ENCODE data around the gene MARCHF10.
A peak's percentile ranks its signal among the peaks of the same experiment; 100 is the strongest.

MARCHF10 gene

DNA sequence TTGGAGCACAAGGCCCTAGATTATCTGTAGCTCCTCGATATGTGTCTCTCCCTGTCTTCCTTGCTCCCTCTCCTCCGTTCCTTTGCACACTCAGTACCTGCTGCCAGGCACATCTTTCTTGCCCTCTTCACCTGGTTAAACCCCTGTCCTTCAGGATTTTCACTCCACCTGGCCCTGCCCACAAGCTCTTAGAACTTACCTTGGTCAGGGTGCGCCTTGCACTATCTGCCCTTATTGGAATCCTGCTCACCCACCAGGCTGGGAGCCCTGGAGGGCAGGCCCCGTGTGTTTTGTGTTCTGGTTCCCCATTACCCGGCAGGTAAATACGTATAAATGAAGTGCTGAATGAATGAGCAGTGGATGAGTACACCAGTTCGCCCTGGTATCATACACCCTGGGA lies 54.6 kb downstream of the MARCHF10 start:
- no peak for DNase-seq (ENCODE audit: low read depth)

DNA sequence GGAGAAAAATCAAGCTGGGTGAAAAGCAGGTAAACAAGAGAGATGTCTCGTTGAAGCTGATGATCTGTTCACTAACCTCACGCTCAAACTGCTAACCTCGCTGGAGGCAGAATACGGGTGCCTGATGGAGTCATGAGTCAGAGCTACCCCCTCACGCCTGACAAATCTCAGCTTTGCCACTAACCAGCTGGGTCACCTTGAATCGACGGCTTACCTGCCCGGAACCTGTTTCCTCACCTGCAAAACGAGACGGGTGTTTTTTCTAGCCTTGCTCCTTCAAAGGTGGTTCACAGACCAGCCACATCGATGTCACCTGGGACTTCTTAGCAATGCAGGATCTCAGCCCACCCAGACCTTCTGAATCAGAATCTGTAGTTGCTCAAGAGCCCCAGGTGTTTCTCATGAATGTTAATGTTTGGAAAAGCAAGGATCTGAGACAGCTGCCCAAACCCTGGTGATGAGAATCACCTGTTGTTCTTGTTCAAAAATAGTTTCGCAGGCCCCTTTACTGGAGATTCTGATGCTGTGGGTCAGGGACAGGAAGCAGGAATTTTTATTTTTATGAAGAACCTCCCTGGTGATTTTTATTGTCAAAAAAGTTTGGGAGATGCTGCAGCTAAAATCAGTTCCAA lies 56.9 kb downstream of the MARCHF10 start:
- DNase-seq (ENCODE audit: low read depth) = peak; percentile 23

DNA sequence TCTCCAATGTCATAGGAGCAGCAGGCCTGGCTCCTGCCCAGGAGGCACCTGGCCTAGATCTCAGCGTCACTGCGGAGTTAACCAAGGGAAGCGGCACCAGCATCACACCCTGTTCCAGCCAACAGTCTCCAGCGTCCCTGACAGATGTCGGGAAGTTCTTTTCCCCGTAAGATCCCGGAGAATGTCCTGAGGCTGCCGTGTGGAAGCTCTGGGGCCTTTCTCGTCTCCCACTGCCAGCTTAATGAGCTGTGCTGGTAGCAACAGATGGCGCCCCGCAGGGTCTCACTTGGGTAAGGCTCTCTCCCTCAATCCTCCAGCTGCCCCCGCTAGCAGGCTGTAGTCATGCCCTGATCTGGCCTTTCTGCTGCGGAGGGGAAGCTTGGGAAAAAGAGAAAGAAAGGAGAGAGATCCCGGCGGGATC lies 57.5 kb downstream of the MARCHF10 start:
- no peak for DNase-seq (ENCODE audit: low read depth)

DNA sequence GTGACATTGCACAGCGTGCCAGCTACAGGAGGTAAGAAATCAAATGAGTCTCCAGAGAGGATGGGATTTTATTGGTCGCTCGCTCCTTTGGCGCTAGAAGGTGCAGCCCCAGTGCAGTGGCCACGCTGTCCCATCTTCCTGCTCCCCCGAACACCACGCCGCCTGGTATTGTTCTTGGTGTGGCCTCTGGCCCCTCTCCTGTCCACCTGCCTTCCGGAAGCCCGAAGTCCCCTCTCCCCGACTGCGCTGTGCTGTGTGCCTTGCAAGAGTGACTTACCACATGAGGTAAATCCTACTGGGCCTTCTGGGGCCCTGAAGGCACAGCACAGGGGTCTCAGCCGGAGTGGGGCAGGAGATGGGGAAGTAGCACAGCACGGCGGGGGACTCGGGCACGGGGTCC lies 58.2 kb downstream of the MARCHF10 start:
- DNase-seq (ENCODE audit: low read depth) = no peak

DNA sequence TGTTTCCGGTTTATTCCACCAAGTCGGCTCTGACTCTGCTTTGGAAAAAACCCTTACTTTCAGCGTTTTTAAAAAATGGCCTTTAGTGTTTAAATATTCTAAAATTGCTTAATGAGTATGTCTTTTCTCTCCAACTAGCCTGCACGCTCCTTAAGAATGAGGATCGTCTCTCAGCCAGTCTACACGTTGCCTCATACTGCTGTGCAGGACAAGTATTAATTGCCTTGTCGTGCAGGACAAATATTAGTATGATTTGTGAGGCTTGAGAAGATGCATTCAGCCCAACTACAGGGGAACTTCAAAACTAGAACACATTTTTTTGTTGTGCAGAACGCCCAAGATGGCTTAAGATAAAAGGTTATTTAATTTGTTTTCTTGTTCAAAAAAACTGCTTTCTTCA lies 61.2 kb downstream of the MARCHF10 start:
- peak; percentile 89 for DNase-seq (ENCODE audit: low read depth)

DNA sequence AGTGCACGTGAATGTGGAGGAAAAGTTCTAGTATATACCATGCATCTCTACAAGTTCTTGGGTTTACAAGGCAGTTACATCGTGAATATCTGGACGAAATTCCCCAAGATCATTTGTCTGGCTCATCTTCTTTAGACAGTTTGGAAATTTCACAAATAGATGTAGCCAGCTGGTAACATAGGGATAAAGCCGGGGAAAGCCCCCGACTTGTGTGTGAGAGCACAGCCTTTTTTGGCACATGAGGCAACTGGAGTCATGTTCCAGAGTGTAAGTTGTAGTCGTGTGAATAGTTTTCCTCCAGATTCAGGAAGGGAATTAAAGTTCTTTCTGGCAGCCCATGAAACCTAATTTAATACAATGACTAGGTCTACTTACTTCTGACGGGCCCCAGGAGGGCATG lies 62.3 kb downstream of the MARCHF10 start:
- no peak for DNase-seq (ENCODE audit: low read depth)

DNA sequence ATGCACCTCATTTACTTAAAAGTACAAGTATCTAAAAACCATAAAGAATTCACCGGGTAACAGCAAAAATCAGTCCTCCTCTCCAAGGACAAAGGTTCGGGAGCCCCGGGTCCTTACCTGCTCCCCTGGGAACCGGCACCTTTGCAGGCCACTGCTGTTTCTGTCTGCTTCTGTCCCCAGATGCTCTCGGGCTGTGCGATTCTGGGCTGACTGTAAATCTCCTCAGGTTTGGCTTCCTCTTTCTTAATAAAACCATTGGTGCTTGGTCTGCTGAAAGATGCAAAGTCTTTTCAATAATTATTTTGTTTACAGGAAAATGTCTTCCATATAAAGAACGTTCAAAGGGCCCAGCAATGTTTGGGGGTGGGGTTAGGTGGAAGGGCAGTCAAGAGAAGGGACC lies 63.9 kb downstream of the MARCHF10 start:
- DNase-seq (ENCODE audit: low read depth) = no peak

DNA sequence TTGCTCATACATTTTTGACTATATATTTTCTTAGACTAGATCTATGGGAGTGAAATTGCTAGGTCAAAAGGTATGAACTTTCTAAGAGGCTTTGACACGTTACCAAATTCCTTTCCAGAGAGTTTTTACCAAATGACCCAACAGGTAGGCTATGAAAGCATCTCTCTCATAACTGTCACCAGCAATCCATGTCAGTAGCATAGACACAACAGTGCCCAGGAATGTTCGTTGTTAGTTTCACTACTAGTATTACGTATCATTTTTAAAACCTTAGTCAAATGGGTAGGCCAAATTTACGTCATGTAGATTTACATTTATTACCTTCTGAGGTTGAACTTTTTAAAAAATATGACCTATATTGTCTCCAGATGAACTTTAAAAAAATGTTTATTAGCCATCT lies 66.8 kb downstream of the MARCHF10 start:
- DNase-seq (ENCODE audit: low read depth) = no peak

DNA sequence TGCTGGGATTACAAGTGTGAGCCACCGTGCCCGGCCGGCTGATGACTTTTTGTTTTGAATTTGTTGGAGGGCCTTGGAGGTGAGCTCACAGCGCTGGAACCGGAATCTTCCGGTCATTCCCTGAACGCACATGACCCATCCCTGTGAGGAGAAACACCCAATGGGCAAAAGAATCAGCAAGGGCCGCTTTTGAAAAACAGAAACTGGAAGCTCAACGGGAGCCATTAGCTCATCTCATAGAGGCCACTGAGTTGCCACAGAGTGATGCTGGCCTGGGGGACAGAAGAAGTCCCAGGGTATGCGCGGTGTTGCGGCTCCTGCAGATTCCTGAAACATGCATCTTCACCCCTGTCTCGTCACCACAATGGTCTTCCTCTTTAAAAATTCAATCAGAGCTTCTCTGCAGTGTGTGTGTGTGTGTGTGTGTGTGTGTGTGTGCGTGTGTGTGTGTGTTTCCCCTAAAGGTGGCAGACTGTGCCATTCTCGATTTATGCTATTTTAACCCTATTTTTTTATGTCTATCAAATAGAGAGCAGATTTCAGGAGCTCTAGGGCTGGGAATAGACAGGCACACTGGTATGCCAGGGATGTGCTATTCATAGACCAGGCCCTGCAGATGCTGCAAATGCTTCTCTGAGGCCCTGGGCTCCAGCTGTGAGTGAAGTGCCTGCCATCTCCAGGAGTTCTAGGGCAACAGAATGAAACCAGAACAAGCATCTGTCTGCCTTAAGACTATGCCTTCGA lies 68.3 kb downstream of the MARCHF10 start:
- peak; percentile 31 for DNase-seq (ENCODE audit: low read depth)

DNA sequence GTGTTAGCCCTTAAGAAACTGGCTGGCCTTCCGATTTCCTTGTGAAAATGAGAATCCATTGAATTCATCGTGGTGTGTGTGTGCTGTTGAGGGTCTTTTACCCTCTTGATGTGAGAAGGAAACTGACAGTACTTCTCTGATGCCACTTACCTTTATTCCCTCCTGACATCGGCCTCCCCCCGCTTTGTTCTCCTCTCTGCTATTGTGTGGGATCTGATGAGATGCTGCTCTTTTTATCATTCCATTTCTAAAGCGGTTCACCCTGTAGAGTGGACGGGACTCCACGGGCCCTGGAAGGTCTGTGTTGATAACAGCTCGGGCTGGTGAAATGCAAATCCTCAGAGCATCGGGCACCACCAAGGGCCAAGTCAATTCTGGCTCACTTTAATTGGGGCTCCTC lies 69.8 kb downstream of the MARCHF10 start:
- no peak for DNase-seq (ENCODE audit: low read depth)

DNA sequence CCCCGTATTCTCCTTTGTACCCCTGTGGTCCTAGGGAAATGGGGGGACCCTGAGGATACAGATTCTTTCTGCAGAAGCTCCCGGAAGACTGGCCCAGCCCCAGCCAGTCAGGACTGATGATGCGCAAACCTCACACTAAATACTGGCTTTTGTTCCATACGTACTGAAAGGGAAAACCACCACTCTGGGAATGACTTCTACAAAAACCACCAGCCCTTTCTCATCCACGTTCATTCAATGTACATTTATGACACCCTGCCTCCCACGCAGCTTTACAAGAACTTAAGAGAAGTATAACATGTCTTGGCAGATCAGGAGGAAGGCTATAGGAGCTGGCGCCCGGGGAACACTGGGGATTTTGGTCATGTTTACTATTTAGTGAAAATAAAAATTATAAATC lies 70.6 kb downstream of the MARCHF10 start:
- no peak for DNase-seq (ENCODE audit: low read depth)

DNA sequence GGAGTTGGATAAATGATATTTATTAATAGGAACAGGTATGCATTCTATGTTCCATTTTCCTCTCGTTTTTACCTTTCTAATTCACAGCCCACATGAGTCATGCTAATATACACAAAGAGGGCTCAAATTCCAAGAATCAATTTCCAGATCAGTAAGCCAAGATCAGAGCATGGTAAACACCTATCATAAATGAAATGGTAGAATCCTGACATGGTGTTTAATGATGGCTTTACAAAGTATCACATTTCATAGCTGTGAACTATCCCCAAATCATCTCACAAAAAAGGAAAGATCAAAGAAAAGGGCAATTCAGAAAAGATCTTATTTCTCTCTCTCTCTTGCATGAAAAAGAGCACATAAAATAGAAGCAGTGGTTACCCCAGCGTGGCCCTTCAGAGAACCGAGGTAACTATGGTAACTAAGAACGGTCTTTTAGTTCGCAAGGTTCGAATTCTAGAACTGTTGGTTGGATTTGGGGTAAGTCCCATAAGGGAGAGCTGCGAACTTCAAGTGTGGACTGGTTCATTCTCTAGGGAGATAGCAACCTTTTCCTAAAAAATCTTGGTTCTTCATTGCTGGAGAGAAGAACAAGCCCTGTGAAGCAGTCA lies 73.0 kb downstream of the MARCHF10 start:
- DNase-seq (ENCODE audit: low read depth) = no peak

DNA sequence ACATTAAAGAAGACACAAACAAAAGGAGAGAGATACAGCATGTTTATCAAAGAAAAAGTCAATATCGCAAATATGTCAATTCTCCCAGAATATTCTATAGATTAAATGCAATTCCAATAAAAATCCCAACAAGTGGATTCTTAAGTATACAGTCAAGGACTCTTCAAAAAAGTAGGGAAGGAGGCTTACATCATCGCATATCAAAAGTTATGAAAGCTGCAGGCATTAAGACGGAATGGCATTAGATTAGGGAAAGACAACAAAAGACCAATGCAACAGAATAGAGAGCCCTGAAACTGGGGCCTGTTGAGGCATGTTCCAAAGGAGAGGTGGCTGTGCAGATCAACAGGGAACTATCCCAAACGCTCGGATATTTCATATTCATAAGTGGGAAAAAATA lies 76.0 kb downstream of the MARCHF10 start:
- peak; percentile 36 for DNase-seq (ENCODE audit: low read depth)

DNA sequence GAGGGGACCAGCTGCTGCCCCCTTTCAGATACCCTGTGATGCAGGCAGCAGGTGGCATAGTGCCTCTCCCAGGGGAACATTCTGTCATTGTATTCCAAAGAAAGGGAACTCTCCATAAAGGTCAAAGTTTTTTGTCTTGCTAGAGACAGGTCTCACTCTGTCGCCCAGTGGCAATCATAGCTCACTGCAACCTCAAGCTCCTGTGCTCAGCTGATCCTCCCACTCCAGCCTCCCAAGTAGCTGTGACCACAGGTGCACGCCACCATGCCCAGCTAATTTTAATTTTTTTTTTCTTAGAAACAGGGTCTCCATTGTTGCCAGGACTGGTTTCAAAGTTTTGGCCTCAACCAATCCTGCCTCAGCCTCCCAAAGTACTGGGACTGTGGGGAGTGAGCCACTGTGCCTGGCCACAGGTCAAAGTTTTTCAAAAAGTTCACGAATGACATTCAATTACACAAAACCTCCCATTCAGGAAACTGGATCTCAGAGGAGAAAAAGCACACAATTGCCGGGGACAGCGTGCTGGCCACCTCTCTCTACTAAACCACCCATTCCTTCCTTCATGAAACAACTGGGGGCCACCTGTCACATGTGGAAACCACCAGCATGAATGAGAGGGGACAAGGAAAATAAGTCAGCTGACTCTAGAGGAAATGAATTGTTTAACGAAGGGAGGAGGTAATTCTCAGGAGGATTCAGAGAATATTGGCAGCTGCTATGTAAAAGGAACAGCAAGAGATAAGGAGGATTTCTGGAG lies 80.0 kb downstream of the MARCHF10 start:
- no peak for DNase-seq (ENCODE audit: low read depth)

DNA sequence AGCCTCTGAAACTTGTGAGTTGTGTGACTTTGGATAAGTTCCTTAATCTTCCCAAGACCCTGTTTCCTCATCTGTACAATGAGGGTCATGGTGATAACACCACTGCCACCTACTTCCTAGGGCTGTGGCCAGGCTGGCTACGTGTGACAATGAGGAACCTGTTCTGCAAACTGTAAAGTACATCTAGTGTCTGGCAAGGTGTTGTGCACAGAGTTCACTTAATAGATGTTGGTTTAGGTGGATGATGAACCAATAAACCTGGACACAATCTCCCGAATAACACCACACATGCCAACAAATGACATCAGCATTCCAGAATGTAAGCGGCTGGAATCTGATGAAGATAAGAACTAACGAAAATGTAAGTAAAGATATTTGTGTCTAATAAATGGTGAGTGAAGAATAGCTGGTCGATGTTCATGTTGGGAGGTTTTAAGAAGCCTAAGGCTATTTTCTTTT lies 82.3 kb downstream of the MARCHF10 start:
- peak; percentile 82 for DNase-seq (ENCODE audit: low read depth)

DNA sequence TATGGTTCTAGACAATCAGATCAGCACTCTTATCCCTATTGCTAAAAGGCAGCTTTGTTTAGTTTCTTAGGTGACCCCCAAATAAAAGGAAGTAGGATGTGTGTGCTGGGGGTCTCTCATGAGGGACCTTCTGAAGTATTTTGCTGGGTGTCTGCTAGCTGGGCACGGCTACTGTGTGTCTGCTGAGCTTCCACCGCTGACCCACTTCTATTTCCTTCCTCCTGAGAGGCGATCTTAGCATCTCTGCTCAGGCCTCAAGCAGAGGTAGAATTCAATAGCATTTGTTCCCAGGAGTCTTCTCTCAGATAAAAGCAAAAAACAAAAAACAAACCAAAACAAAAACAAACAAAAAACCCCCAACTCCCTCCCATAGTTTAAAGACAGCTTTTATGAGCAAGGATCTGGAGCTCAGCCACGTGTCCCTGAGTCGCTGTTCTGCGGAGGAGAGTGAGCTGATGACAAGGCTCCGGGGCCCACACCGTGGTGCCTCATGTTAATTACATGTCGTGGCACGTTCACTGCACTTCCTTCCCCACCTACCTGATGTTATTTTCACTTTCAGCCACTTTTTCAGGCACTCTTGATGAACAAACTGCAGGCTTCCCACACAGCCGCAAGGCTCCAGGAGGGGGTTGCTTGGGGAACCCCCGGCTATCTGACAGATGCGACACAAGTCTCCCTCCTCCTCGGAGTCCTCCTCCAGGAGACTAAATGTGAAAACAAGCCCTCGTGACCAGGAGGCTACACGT lies 83.5 kb downstream of the MARCHF10 start:
- DNase-seq (ENCODE audit: low read depth) = no peak

DNA sequence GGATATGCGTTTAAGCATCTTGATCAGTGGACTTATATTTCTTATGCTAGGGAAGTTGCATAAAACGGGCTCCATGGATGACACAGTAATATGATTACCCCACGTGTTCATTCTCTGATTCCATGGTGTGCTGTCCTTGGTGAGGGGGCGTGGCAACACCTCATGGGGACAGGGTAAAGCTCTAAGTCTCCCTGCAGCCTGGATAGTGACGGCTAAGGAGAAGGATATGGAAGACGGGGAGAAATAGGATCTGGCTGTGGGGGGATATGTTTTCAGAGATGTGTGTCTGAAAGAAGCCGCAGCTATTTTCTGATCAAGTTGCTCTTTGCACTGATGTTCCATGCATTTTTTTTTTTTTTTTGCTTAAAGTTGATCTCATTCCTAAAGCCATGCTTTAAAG lies 84.3 kb downstream of the MARCHF10 start:
- no peak for DNase-seq (ENCODE audit: low read depth)

DNA sequence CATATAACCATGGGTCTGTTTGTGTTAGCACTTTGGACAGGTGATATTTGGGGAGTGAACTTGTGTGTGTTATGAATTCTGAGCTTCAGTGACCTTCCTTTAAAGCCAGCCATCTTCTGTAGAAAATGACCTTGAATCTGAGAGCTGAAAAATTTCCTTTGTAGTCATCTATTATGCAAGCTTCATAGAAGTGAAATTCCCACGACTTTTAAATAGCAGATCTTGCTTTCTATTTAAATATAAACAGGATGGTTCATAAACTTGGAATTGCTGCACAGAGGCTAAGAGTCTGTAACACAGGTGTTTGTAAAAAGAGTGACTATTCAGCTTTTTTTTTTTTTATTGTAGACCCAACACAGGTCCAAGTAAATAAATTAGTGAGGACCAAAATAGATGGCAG lies 85.5 kb downstream of the MARCHF10 start:
- DNase-seq (ENCODE audit: low read depth) = peak; percentile 75

DNA sequence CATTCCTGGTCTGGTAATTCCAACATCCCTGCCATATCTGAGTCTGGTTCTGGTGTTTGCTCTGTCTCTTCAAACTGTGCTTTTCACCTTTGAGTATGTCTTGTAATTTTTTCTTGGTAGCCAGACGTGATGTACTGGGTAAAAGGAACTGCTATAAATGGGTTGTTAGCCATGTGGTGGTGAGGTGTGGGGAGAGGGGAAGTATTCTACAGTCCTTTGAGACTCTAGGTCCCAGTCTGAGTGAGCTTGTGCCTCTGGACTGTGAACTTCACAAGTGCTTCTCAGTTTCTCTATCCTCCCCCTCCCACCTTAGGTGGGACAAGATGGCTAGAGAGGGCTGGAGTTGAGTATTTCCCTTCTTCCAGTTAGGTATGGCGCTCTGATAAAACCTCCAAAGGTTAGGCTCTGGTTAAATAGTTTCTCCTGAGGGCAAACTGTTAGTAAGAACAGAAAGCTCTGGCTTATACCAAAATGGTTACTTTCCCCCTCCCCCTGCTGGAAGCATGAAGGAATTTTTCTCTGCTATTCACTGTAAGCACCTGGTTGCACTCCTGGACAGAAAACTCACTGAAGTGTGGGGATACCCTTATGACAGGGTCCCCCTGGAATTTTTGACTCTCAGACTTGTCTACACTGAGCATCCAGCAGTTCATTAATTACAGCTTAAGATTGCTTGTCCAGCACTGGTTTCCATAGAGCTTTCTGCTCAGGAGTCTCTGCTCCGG lies 87.8 kb downstream of the MARCHF10 start:
- DNase-seq (ENCODE audit: low read depth) = no peak

DNA sequence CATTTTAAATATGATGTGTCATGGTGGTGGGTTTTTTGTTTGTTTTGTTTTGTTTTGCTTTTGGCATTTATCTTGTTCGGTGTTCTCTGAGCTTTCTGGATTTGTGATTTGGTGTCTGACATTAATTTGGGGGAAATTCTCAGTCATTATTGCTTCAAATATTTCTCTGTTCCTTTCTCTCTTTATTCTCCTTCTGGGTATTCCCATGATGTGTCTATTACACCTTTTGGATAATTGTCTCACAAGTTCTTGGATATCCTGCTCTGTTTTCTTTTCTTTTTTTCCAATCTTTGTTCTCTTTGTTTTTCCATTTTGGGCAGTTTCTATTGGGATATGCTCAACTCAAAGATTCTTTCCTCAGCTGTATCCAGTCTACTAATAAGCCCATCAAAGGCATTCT lies 88.5 kb downstream of the MARCHF10 start:
- DNase-seq (ENCODE audit: low read depth) = no peak

DNA sequence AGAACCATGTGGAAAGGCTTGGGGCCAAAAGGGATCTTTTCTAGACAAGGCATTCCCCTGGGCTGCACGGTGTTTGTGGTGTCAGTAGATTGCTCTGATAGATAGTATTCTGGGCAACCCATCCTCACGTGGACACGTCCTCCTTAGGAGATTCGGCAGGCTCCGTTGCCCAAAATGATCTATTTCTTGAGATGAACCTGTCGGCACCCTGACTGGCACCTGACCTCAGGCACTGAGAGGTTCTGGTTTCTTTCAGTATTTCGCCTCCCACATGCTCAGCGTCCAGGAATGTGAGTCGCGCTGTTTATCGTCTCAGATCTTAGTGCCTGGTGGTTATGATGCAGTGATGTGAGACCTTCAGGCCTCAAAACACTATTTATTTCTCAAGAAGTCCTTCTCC lies 89.7 kb downstream of the MARCHF10 start:
- peak; percentile 97 for DNase-seq (ENCODE audit: low read depth)

All from amniotic epithelial cell (primary cell).